HG02571 (cell line): ENCODE measurements around the gene ALDH7A1.

Experiments
- ATAC-seq: cut with Tn5 transposase; IDR thresholded peaks from one replicate; pipeline ENCODE4 v1.9.1; 2021; ENCODE audit warnings: mild to moderate bottlenecking, moderate library complexity; ENCODE audit not compliant: unreplicated experiment

Gene ALDH7A1

DNA sequence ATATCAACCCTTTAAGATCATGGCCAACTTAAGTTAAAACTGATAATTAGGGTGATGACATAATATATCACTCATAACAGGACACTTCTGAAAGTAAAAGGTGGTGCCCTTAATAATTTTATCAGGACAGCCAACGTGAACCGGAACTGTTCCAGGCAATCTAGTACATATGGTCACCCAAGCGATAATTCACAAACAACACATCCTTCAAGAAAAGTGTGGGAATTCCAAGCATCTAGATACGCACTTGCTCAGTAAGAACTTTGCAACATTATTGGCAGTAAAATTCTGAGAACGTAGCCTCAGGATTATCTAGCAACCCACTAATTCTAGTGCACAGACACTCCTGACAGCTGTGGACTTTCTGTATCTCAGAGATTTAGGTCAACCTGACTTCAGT is 85.7 kb downstream of the ALDH7A1 start:
- ATAC-seq: no peak

DNA sequence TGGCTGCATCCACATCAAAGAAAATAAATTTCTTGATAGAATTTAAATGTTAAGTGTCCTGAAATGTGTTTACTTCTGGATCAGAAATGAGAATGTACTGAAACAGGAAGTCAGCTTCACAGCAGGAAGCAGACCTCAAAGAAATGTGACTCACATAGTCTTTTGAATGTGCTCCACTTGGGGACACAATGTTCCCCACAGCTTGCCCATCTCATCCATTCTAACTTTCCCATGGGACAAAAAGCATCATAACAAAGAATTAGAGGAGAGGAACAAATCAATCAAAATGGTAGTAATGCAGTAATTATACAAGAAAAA is 86.1 kb downstream of the ALDH7A1 start:
- ATAC-seq: no peak

DNA sequence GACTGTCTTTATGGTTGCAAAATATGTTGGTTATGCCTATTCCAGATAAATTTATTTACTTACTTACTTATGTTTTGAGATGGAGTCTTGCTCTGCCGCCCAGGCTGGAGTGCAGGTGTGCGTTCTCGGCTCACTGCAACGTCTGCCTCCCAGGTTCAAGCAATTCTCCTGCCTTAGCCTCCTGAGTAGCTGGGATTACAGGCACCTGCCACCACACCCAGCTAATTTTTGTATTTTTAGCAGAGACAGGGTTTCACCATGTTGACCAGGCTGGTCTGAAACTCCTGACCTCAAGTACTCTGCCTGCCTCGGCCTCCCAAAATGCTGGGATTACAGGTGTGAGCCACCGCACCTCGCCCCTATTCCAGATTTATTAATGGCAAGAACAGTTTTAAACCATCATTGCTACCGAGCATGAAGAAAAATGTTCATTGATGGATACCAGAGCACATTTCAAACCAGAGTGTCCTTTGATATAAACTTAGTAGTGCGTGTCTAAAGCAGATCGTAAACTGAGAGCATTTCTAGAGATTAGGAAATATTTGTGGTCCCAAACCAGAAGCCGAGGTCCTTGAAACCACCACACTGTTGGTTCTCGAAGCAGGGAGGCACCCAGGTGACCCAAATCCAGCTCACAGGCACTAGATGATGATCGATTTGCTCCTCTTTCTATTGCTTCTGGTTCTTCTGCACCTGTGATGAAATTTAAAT is 86.6 kb downstream of the ALDH7A1 start:
- ATAC-seq: no peak

DNA sequence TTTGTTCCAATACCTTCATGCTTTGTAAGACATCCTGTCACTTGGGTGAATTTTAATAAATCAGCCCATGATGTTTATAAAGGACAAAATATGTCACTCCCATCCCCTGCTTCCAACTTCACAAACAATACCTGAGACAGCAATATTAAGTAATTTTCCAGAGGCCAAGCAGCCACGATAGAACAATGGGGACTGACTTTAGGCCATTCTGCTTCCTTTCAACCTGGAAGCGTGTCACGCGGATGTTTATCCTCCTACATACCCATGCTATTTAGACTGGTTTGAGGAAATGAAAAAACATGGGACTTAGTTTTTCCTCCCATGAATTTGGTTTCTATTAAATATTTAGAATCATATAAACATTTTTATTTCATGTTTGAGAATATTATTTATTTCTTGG is 88.9 kb downstream of the ALDH7A1 start:
- ATAC-seq: no peak

DNA sequence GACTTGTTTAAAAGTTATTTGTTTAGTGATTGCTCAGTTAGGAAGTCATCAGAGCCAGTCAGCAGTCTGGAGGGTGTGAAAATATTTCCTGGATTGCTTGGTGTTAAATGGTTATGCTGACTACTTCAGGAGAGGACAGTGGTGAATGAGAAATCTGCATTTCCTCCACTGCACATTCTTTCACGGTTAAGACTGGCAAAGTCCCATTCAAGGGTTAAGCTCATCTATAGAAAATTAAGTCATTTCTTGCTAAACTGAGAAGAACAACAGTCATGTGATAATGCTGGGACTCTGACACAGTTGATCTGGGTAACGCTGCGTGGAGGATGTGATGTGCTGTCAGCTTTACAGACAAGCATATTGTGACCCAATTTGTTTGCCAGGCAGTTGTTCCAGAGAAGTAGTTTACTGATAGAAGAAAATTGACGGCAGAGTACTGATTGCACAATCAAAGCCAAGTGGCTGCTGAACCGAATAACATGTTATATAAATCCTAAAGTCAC is 91.4 kb downstream of the ALDH7A1 start:
- no peak for ATAC-seq

DNA sequence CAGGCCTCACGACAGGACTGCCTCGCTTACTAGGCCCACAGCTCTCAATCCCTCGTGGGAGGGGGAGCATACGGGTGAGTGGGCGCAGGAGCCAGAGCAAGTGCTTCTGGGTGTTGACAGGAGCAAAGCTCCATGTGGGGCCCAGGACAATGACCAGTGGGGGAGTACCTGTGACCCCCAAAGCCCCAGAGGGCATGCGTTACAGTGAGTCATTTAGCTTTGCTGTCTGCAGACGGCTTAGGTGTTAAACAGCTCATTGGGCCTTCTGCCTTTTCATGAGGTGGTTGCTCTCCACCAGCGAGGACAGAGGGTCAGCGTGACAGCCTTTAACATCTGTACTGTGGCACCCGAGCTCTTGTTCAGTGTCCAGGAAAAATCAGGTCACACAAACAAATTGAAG is 93.6 kb downstream of the ALDH7A1 start:
- no peak for ATAC-seq

DNA sequence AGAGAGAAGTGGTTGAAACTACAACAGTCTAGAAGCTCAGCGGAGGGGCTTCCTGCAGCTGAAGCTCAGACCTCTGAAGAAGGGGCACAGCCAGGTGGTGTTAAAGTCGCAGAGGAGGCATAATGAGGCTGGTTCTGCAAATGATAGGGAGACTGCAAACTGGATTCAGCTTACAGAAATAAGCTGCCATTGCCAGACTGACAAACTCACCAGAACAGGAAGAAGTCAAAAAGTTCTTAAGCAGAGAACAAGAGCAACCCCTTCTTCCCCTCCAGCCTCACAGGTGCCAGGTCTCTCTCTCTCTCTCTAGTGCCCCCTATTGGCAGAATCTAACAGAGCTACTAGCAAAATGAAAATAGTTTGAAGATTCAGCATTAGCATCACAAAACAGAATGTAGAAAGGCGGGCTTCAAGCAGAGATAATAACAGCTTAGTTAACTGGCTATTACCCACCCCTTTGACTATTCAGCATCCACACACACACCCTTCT is 95.1 kb downstream of the ALDH7A1 start:
- no peak for ATAC-seq

DNA sequence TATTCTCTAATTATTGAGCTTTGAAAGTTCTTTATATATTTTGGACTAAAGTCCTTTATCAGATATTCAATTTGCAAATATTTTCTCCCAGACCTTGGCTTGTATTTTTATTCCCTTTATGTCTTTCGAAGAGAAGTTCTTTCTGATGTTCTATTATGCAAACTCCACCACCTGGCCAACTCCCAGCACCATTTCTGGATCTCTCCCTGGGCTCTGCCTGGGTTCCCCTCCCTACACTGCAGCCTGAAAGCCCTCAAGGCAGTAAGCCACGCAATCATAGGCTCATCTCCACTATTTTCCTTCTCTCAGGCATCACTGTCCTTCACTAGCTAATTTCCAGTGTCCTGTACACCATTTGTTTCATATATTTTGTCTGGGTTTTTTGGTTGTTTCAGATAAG is 95.7 kb downstream of the ALDH7A1 start:
- ATAC-seq: no peak

DNA sequence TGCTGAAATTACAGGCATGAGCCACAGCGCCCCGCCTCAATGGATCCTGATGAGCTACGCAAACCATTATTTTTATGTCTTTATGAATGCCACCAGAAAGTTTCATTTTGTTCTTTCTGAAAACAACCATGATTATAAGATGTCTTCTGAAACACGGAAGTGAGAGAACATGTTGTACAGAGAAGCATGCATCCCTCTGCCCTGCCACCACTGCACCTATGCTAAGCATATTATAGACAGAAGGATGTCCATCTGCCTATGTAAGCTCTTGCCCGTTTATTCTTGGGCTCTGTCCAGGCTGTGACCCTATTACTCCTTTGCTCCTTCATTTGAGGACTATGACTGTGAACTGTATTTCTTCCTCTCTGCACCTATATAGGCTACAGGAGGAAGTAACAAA is 97.5 kb downstream of the ALDH7A1 start:
- no peak for ATAC-seq

DNA sequence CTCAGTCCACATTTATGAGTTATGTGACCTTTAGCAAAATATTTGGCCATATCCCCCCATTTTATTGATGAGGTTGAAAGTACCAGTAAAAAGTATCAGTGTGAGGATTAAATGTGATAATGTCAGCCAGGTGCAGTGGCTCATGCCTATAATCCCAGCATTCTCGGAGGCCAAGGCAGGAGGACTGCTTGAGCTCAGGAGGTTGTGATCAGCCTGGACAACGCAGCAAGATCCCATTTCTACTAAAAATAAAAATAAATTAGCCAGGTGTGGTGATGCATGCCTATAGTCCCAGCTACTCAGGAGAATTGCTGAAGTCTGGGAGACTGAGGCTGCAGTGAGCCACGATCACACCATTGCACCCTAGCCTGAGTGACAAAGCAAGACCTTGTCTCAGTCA is 100.6 kb downstream of the ALDH7A1 start:
- ATAC-seq: no peak

DNA sequence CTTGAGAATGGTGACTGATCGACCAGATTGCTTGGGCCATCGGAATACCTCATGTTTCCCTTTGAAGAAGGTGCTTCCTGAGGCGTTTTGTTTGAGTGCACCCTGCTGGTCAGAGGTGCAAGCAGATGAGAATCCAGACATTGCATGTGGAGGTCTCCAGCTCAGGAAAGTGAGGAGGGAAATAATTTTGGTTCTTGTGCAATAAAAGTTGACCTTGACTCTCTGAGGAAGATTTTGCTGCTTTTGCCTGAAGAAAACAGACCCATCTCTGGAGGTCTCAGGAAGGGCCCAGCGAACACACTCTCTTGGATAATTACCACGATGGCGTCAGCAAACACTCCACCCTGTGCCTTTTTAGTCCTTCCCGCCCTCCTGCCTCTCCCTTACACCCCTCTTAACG is 102.1 kb downstream of the ALDH7A1 start:
- no peak for ATAC-seq

DNA sequence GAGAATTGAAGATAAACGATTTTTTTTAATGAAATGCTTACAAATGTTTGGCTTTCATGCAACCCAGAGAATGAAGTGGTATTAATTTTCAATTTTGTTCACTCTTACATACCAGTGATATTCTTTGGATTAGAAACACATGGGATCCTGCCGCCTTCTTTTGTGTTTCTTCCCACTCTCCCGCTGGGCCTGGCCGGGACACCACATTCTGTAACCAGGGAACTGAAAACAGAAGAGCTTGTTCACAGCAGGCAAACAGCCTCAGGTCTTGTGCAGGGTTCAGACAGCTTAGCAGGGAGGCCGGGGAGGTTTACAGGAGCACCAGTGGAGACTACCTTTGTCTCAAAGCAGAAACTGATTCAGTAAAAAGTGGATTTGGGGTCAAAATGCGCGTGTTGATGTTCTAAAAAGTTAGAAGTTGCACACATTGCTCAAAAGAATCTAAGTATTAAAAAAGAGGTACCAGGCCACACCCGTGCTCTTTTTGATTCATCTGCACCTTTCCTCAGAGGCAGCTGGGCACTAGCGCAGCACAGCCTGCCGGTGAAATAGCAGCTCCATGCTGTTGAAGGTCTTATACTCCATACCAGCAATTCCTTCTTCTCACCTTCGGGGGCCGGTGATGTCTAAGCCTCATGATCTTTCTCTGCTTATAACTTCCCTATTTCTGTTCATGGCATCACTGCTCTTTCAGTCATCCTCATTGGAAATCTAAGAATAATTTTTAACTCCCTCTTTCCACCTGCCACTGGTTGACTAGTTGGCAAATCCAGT is 104.7 kb downstream of the ALDH7A1 start:
- ATAC-seq: no peak

DNA sequence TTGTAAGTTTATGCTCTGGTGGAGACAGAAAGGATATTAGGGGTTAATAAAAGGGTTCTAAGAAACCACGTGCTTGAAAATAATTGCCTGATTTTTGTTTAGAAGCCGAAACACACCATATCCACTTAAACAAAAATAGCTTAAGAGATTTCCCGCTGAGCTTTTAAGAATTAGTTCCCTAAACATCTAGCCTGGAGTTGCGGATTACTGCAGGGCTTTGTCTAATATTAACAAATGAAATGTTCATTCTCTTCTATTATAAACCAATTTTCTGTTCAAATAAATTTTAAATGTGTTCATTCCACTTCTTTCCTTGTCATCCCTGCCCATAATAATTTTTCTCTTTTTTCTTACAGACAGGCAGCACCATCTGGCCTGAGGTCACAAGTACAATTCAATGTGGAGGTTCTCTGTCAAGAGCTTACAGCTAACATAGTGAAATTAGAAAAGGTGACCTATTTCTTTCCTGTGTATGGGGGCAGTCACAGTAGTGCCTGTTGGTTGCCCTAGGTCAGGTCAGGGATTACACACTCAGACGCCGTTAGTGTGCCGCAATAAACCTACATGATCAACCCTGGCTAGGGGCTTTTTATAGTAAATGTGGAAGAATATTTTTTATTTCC is 106.5 kb downstream of the ALDH7A1 start:
- no peak for ATAC-seq

DNA sequence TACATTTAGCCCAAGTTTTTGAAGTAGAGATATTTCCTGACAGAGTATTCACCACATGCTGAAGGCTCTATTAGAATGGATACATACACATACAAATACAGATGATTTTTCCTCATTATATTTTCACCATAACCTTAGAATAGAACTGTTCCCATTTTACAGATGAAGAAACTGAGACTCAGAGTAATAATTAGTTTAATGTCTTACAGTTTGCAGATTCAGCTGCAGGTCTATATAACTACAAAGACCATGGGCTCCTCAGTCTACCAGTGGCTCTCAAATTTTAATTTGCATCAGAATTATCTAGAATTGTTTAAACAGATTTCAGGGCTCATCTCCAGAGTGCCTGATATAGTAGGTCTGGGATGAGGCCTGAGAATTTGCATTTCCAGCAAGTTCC is 107.4 kb downstream of the ALDH7A1 start:
- ATAC-seq: no peak

DNA sequence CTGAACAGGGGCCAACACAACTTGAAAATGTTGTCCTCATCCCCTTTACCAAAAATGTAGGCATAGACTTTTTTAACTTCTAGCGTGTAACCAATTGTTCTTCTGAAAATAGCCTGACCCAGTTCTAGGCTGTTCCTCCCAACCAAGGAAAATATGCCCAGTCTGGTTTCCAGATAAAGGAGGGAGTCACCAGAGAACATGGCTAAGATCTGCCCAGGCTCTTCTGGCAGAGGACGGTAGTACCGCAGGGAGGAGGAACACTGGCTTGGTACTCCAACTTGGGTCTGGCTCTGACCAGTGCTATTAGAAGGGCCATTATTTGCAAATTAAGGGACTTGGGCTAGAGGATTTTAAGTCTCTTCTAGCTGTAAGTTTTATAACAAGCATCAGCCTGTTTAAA is 108.7 kb downstream of the ALDH7A1 start:
- ATAC-seq: no peak

DNA sequence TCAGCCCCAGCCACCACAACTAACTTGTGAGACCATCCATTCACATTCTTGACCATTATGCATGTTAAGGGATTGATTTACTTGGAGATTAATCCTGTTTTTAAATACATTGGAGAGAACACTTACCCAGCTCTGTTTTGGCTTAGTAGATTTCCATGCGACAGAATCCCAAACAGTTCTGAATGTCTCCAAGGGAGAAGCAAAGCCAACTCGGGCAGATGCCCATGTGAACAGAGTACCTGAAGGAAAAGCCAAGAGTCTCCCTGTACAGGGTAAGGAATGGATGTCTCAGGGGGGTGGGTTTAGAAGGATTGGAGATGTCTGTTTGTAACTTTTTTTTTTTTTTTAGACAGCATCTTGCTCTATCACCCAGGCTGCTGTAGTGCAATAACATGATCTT is 110.8 kb downstream of the ALDH7A1 start:
- no peak for ATAC-seq

DNA sequence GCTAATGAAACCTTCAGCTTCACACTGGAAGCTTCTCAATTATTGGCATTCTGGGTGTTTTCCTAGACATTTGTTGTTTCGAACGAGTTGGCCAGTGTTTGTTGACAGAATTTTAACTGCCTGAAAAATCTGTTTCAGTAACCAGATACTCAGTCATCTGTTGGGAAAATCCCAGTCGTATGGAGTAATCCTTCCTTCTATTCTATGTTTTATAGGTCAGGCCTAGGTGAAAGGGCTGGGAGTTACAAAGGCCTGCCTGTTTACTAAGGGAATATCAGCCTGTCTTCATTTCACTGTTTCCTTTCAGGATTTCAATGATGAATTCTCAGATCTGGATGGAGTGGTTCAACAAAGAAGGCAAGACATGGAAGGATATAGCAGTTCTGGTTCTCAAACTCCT is 111.9 kb downstream of the ALDH7A1 start:
- ATAC-seq: no peak

DNA sequence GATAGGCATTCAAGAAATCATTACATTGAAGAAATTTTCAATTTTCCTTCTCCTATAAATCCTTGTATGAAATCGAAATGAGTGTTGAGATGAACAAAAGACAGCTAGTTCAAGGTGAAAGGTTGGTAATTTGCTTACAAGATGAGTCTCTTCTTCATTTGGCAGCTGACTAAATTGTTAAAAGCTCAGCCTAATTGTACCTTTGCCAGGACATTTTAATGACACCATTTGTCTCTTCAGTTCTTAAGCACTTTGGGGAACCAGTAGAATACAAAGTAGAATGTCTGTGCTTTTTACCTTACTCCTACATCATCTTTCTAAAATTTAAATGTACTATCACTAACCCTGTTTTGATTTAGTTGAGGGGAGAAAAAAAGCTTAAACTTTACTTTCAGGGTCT is 112.4 kb downstream of the ALDH7A1 start:
- ATAC-seq: no peak

DNA sequence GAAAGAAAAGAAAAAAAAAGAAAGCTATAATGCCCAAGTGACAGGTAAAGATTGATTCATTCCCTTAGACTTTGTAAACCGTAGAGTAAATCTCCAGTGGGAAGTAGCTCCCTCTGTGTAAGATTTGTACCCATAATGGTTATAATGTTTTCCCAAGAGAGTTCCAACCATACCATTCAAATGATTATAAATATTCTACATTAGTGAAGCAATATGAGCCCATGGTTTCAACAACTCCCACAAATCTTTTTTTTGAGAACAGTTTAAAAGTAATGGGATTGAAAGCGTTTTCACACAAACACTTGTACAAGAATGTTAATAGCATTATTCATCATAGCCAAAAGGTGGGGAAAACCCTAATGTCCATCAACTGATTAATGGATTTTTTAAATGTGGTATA is 113.8 kb downstream of the ALDH7A1 start:
- no peak for ATAC-seq
